ACHN (cell line): ENCODE measurements around the gene FAM136A.

Experiments used
- DNase-seq: peaks from one replicate; pipeline ENCODE4 v3.0.0-alpha.2; 2015
- in situ Hi-C: cut with HindIII; loops from 2 replicates; pipeline ENCODE4 v1.10.0; 2017; ENCODE audit warnings: low sequenced_read_pairs, low pct_ligation_motif_present, low pct_unique_long_range_greater_than_20kb

FAM136A gene

GRCh38 chr2:70301344-70302194, at the start of gene FAM136A:
FAM136A (minus strand) TSS chr2:70302067; CDS start chr2:70302011, 56 bp downstream.
- in situ Hi-C loops, result loop anchor here (25.0 kb wide), 1 partner anchor 336 kb away; no protein-coding TSS in a partner anchor
- peak; percentile 84 for DNase-seq

GRCh38 chr2:70349921-70350685, 48.2 kb upstream of the FAM136A start:
- in situ Hi-C loops, result no loop called here
- DNase-seq, result no peak

- DNase-seq, result no peak
- in situ Hi-C loops, result no loop called here
These were observed 46.0 kb upstream of the FAM136A start for GRCh38 chr2:70347831-70348230.

GRCh38 chr2:70344195-70344594, 42.3 kb upstream of the FAM136A start:
- in situ Hi-C loops, result no loop called here
- DNase-seq, result no peak

GRCh38 chr2:70341477-70341765, 39.6 kb upstream of the FAM136A start:
- no peak for DNase-seq
- in situ Hi-C loops, result no loop called here

GRCh38 chr2:70340761-70341476, 39.1 kb upstream of the FAM136A start:
- in situ Hi-C loops, result no loop called here
- DNase-seq, result peak; percentile 61

GRCh38 chr2:70340075-70340474, 38.2 kb upstream of the FAM136A start:
- in situ Hi-C loops, result no loop called here
- DNase-seq, result no peak

GRCh38 chr2:70336552-70336951, 34.7 kb upstream of the FAM136A start:
- no peak for DNase-seq
- in situ Hi-C loops, result no loop called here

- no peak for DNase-seq
- in situ Hi-C loops, result no loop called here
These were observed 29.1 kb upstream of the FAM136A start for GRCh38 chr2:70331012-70331411.

- in situ Hi-C loops, result no loop called here
- DNase-seq, result no peak
These were observed 28.6 kb upstream of the FAM136A start for GRCh38 chr2:70330476-70330875.

GRCh38 chr2:70328921-70329561, 27.2 kb upstream of the FAM136A start:
- no peak for DNase-seq
- in situ Hi-C loops, result no loop called here

GRCh38 chr2:70325875-70326274, 24.0 kb upstream of the FAM136A start:
- in situ Hi-C loops, result no loop called here
- no peak for DNase-seq

- in situ Hi-C loops, result loop anchor here (25.0 kb wide), 1 partner anchor 315 kb away; no protein-coding TSS in a partner anchor
- DNase-seq, result no peak
These were observed 20.7 kb upstream of the FAM136A start for GRCh38 chr2:70322518-70322917.

GRCh38 chr2:70321370-70321769, 19.5 kb upstream of the FAM136A start:
- no peak for DNase-seq
- in situ Hi-C loops, result loop anchor here (25.0 kb wide), 1 partner anchor 316 kb away; no protein-coding TSS in a partner anchor

- in situ Hi-C loops, result loop anchor here (25.0 kb wide), 1 partner anchor 323 kb away; no protein-coding TSS in a partner anchor
- no peak for DNase-seq
These were observed 12.8 kb upstream of the FAM136A start for GRCh38 chr2:70314640-70315039.

GRCh38 chr2:70312560-70312959, 10.7 kb upstream of the FAM136A start:
- in situ Hi-C loops, result loop anchor here (25.0 kb wide), 1 partner anchor 325 kb away; no protein-coding TSS in a partner anchor
- no peak for DNase-seq

GRCh38 chr2:70310899-70311298, 9.0 kb upstream of the FAM136A start:
- in situ Hi-C loops, result loop anchor here (25.0 kb wide), 1 partner anchor 326 kb away; no protein-coding TSS in a partner anchor
- DNase-seq, result no peak

GRCh38 chr2:70305531-70305930, 3.7 kb upstream of the FAM136A start:
- DNase-seq, result no peak
- in situ Hi-C loops, result loop anchor here (25.0 kb wide), 1 partner anchor 332 kb away; no protein-coding TSS in a partner anchor
